AG09319 (cell line): ENCODE measurements around the gene NRL.
A peak's percentile ranks its signal among the peaks of the same experiment; 100 is the strongest.
"Not testable (repeated sequence)": the region's sequence is repeated elsewhere in the genome, so short reads cannot be mapped to it uniquely, and the experiment has no call there.

Experiments
- DNase-seq: peaks from one replicate; pipeline ENCODE4 v3.0.0-alpha.2; 2010; ENCODE audit warnings: low read depth; ENCODE audit errors: extremely low read depth
- TF ChIP-seq, protein P1 (sequence below): IDR thresholded peaks from 2 replicates; pipeline ENCODE4 v1.5.1; 2011; ENCODE audit warnings: low read depth, mild to moderate bottlenecking, inconsistent platforms, low read length, moderate library complexity

NRL gene

DNA sequence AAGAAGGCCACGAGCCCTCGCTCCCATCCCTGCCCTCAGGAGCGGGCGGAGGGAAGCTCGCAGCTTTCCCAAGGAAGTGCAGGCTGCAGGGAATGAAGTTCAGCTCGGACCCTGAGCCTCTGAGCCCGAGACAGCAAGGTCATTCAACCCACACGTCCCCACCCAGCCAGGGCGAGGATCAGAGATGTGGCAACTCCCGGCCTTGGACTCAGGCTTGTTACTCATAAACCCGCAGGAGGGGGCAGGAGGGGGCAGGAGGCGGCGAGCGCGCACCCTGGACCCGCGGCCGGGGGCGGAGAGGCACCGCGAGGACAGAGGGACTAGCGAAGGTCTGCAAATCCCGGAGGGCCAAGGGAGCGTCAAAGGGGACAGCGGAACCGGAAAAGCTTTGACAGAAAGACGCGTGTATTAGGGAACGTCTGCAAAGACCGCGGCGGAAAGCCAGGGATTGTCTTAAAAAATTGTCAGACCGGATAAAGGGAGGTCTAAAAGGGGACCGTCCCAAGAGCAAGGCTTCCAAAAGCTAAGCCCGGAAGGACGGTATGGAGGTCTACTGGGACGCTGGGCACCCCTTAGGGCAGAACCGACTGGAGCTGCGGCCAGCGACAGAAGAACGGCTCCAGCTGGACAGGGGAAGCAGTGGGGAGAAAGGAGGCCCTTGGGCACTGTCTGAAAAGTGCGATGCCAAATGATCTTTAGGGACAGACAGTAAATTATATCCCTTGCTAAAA, 783 bp downstream of the NRL start:
- TF ChIP-seq, protein P1, sequence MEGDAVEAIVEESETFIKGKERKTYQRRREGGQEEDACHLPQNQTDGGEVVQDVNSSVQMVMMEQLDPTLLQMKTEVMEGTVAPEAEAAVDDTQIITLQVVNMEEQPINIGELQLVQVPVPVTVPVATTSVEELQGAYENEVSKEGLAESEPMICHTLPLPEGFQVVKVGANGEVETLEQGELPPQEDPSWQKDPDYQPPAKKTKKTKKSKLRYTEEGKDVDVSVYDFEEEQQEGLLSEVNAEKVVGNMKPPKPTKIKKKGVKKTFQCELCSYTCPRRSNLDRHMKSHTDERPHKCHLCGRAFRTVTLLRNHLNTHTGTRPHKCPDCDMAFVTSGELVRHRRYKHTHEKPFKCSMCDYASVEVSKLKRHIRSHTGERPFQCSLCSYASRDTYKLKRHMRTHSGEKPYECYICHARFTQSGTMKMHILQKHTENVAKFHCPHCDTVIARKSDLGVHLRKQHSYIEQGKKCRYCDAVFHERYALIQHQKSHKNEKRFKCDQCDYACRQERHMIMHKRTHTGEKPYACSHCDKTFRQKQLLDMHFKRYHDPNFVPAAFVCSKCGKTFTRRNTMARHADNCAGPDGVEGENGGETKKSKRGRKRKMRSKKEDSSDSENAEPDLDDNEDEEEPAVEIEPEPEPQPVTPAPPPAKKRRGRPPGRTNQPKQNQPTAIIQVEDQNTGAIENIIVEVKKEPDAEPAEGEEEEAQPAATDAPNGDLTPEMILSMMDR: no peak
- peak; percentile 53 for DNase-seq

DNA sequence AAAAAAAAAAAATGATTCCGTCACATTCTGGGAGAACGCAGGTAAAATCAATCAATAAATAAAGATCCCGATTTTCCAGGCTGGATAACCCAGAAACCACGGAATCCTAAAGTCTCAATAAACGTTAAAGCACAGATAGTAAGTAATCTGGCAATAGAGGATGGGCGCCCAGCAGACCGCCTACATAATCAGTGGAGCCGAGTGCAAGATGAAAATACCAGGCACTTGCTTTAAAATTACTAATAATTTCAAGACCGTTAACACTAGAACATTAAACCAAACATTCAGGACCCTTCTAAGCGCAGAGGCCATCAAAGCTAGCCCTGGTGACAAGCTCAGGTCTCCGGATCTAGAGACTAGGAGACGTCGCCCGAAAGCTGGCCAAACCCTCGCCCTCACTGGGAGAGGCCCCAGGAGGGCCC, 1.4 kb downstream of the NRL start:
- no peak for DNase-seq
- TF ChIP-seq, protein P1: no peak

DNA sequence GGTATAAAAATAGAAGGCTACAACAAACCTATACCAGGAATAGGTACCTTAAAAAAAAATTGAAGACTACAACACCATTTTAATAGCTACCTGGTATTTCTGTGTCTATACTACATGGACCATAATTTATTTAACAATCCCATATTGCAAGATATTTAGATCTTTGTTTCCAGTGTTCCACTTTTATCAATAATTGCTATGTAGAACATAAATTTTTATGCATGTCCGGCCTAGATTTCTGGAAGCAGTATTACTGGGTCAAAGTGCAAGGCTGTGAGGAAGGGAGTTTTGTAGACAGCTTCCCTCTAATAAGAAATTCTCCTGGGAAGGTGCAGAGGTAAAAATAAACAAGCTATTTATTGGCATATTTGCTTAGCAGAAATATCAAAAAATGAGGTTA, 4.2 kb downstream of the NRL start:
- DNase-seq: no peak
- TF ChIP-seq, protein P1: no peak

DNA sequence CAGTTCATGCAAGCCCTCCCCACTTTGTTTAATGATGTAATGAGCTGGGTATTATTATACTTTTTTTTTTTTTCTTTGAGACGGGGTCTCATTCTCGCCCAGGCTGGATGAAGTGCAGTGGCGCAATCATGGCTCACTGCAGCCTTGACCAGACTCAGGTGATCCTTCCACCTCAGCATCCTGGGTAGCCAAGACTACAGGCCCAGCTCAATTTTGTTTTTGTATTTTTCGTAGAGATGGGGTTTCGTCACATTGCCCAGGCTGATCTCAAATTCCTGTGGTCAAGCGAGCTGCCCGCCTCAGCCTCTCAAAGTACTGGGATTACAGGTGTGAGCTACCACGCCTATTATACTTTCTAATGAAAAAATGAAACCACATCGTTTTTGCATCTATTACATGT, 4.7 kb downstream of the NRL start:
- DNase-seq: no peak
- TF ChIP-seq, protein P1: no peak

DNA sequence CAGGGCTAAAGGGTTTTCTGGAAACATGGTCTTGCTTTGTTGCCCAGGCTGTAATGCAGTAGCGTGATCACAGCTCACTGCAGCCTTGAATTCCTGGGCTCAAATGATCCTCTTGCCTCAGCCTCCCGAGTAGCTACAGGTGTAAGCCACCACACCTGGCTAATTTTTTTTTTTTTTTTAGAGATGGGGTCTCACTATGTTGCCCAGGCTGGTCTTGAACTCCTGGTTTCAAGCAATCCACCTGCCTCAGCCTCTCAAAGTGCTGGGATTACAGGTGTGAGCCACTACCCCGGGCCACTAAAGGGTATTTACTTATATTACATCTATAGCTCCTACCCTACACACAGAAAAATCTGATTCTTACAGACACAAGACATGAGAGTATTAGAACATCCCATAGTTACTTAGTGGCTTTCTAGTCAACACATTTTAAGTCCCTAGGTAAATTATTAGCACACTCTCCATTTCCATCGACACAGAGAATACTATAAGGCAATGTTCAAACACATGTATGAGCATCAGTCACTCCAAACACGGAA, 6.3 kb downstream of the NRL start:
- TF ChIP-seq, protein P1: no peak

DNA sequence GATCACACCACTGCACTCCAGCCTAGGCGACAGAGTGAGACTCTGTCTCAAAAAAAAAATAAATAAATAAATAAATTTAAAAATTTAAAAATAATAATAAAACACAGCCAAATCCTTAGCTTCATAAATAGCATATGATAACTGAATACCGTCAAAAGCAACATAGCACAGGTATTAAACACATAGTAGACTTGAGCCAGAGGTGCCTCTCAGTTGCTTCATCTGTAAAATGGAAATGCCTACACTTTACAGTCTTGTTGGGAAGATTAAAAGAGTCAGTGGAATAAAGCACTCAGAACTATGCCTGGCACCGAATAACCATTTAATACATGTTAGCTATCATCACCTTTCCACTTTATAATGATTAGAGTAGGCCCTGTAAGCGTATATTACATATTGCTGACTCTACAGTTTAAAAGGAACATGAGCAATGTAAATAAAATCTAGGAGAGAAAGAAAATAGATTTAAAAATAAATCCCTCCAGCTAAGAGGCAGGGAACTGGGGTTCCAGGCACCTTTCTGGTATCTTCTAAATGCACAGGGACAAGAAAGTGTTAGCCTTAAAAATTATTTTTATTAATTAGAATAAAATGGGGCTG, 8.0 kb downstream of the NRL start:
- TF ChIP-seq, protein P1: no peak
- no peak for DNase-seq

More for the DNA sequence above, 6.3 kb downstream of the NRL start:
- DNase-seq: no peak

DNA sequence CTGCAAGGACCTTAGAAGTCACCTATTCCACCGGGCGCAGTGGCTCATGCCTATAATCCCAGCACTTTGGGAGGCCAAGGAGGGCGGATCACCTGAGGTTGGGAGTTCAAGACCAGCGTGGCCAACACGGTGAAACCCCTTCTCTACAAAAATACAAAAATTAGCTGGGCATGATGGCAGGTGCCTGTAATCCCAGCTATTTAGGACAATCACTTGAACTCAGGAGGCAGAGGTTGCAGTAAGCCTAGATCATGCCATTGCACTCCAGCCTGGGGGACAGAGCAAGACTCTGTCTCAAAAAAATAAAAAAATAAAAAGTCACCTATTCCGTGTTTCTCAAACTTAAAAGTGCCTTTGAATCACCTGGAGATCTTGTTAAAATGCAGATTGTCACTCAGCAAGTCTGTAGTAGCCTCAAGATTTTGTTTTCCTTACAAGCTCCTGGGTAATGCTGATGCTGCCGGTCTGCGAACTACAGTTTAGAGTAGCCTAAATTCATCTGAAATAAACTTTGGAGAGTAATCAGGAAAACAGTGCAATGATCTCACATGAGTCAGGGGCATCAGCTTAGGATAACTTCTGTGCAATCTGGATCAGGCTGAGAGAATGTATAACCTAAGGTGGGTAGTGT, 9.0 kb downstream of the NRL start:
- DNase-seq: not testable (repeated sequence)
